Gastroesophageal sphincter (tissue), 3 donors: ENCODE results near the gene ECI2.

Experiments used
- CTCF ChIP-seq, 4 experiments: fragments of 200-600 bp in 2 of 4; fragments of 450-650 bp in 2 of 4; sonication (generic) in 1 of 4; IDR thresholded peaks; one replicate each; pipeline ENCODE4 v1.5.1; 2017 to 2019; ENCODE audit warnings: antibody characterized with exemption in 4 of 4, mild to moderate bottlenecking in 2 of 4, moderate library complexity in 2 of 4
- POLR2A ChIP-seq, 2 donors: fragments of 450-650 bp; IDR thresholded peaks; one replicate each; pipeline ENCODE4 v1.6.1; 2017; ENCODE audit warnings: antibody characterized with exemption in 2 of 2, mild to moderate bottlenecking in 2 of 2, moderate library complexity in 1 of 2

GRCh38 chr6:4180652-4181255 is 45.4 kb upstream of the ECI2 start:
- TF ChIP-seq CTCF (IDR thresholded peaks at IDR 0.05) (no peak), POLR2A (IDR thresholded peaks at IDR 0.05) (no peak)
